ENCODE results near the gene CHRNA4.

Gene CHRNA4

GRCh38 chr20:63364801-63365585 is 3.8 kb upstream of the CHRNA4 start:
- Histone ChIP-seq H3K27ac (ENCODE audit: low read length) (no peak overlapping the region), H3K36me3 (ENCODE audit: control insufficient read depth, low read depth, low read length) (no peaks in the 10 kb centered on the region), H3K4me1 (ENCODE audit: control insufficient read depth, low read depth, low read length) (peaks cover 5% of the 10 kb centered on the region), H3K27me3 (ENCODE audit: control insufficient read depth, insufficient read depth, low read length) (peaks cover 31% of the 10 kb centered on the region), H3K4me3 (ENCODE audit: low read length) (no peak overlapping the region), H3K9me3 (ENCODE audit: control insufficient read depth, low read depth, low read length) (no peaks in the 10 kb centered on the region), H3K9ac (ENCODE audit: low read length) (no peak overlapping the region)

DNA sequence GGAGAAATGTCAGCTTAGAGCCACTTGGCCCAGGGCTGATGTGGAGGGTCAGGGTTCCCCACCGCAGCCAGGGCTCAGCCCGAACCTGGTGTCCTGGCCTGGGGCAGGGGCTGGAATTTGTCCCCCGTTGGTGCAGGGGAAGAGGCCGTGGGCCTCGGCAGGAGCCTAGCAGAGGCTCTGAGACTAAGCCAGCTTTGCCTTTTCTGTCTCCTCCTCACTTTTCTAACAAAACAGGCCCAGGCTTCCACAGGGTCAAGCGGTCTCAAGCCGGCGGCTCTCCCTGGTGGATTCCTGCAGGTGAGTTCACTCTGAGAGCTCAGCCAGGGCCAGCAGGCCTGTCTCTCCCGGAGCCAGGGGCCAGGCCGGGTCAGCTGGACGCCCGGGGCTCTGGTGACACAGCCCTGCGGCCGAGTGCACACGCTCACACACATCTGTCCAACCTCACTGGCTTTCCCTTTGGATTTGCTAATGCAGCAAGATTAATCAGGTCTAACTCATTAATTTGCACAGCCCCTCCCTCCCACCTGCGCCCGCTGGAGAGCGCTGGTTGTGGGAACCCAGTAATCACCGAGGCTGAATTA is 2.9 kb upstream of the CHRNA4 start:
- no peak overlapping the region for H3K9ac ChIP-seq (ENCODE audit: low read length)
- no peaks in the 10 kb centered on the region for H3K9me3 ChIP-seq (ENCODE audit: control insufficient read depth, low read depth, low read length)
- peaks cover 5% of the 10 kb centered on the region for H3K4me1 ChIP-seq (ENCODE audit: control insufficient read depth, low read depth, low read length)
- H3K4me3 ChIP-seq (ENCODE audit: low read length) = no peak overlapping the region
- no peak overlapping the region for H3K27ac ChIP-seq (ENCODE audit: low read length)
- H3K27me3 ChIP-seq (ENCODE audit: control insufficient read depth, insufficient read depth, low read length) = peaks cover 33% of the 10 kb centered on the region
- no peaks in the 10 kb centered on the region for H3K36me3 ChIP-seq (ENCODE audit: control insufficient read depth, low read depth, low read length)

DNA sequence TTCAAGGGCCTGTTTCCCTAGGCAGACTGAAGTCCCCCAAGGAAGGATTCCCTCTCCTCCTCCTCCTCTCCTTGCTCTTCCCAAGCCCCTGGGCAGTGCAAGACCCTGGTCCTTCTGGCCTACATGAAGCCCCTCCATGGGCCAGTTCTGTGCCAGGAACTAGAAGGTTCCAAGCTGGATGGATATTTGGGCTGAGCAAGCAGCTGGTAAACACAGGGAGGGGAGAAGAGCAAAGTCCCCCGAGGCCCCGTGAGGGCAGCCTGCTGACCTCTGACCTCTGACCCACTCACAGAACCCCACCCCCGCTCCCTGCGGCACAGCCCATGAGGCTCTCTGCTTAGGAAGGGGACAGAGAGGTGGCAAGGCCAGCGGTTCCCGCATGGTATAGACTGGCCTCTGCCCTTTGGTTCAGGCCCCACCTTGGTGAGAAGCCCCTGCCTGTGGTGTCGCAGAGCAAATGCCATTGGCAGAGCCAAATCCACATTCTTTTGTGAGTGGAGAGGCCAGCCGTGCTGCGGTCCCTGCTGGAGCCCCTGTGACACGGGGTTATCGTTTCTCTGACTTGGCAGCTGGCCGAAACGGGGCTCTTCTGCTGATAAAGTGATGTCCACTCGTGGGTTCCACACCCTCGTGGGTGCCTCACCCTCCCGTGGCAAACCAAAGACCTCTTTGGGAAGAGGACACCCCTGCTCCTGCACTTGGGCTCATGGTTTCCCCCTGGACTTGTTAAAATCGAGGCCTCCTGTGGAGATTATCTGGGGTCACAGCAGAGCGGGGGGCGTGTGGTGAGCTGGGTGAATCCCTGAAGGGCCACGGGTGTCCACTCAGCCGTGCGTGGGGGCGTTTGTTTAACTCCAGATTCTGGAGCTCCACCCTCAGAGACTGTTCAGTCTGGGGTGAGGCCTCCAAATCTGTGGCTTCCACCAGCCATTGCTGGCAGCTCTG is 2.1 kb upstream of the CHRNA4 start:
- Histone ChIP-seq H3K36me3 (ENCODE audit: control insufficient read depth, low read depth, low read length) (no peaks in the 10 kb centered on the region), H3K4me1 (ENCODE audit: control insufficient read depth, low read depth, low read length) (peaks cover 5% of the 10 kb centered on the region), H3K27ac (ENCODE audit: low read length) (no peak overlapping the region), H3K27me3 (ENCODE audit: control insufficient read depth, insufficient read depth, low read length) (peaks cover 33% of the 10 kb centered on the region), H3K9me3 (ENCODE audit: control insufficient read depth, low read depth, low read length) (no peaks in the 10 kb centered on the region), H3K4me3 (ENCODE audit: low read length) (no peak overlapping the region), H3K9ac (ENCODE audit: low read length) (no peak overlapping the region)

DNA sequence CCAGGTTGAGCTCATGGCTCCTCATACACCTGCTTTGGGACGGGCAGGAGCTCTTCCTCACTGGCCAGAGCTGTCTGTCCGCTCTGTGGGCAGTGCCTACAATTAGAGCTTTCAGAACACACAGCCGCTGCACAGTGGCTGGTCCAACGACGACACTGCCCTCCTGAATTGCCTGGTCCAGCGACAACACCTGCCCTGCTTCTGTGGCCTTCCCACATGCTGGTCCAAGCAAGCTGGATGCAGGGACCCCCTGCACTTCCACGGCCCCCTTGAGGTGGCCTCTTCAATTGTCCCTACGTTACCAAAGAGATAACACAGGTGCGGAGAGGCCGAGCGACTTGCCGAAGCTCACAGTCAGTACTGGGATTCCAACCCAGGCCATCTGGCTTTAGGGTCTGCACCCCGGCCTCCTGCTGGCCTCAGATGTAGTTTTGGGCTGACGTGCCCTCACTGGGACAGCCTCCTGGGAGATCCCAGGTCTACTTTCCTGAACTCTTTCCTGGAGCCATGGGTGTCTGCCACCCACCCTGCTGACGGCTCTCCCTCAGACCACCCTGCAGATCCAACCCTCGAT is 1.4 kb upstream of the CHRNA4 start:
- peaks cover 5% of the 10 kb centered on the region for H3K4me1 ChIP-seq (ENCODE audit: control insufficient read depth, low read depth, low read length)
- H3K4me3 ChIP-seq (ENCODE audit: low read length) = no peak overlapping the region
- H3K9ac ChIP-seq (ENCODE audit: low read length) = no peak overlapping the region
- H3K27ac ChIP-seq (ENCODE audit: low read length) = no peak overlapping the region
- no peaks in the 10 kb centered on the region for H3K9me3 ChIP-seq (ENCODE audit: control insufficient read depth, low read depth, low read length)
- peaks cover 33% of the 10 kb centered on the region for H3K27me3 ChIP-seq (ENCODE audit: control insufficient read depth, insufficient read depth, low read length)
- H3K36me3 ChIP-seq (ENCODE audit: control insufficient read depth, low read depth, low read length) = no peaks in the 10 kb centered on the region

DNA sequence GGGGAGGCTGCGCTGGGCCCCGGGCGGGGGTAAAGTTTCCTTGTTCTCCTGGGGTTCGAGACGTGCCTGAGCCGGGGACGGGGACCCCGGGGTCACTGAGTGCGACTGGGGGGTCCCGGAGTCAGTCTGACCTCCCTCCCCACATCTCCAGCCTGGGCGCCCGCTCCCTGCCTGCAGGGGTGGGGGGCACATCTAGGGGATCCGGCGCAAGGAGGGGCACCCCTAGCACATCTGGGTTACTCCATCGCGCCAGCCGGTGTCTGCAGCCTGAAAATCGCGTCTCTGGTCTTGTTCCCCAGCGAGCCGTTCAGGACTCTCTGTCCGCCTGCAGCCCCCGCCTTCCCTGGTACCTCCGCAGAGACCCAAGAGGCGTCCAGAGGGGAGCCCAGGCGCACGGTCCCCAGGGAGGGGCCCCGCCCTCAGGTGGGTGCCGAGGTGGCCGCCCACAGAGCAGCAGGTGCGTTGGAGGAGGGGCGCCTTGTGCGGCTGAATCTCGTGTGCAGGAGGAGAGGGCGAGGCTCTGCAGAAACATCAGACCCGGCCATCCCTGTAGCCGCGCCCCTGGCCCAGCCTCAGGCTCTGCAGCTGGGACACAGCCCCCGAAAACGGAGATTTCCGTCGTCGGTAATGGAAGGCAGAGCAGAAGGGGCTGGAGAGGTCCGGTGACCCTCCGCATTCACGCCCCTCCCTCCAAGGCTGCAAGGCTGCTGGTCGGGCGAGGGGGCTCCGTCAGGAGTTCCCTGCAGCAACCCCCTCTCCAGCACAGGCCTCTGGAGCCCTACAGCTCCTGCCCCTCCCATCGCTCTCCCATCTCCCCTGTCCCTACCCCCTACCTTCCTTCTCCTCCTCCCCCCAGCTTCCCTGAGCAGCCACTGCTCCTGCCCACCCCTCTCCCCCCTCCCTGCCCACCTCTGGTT is 628 bp upstream of the CHRNA4 start:
- Histone ChIP-seq H3K4me3 (ENCODE audit: low read length) (peak overlapping the region; percentile 35), H3K27me3 (ENCODE audit: control insufficient read depth, insufficient read depth, low read length) (peaks cover 33% of the 10 kb centered on the region), H3K9me3 (ENCODE audit: control insufficient read depth, low read depth, low read length) (no peaks in the 10 kb centered on the region)

DNA sequence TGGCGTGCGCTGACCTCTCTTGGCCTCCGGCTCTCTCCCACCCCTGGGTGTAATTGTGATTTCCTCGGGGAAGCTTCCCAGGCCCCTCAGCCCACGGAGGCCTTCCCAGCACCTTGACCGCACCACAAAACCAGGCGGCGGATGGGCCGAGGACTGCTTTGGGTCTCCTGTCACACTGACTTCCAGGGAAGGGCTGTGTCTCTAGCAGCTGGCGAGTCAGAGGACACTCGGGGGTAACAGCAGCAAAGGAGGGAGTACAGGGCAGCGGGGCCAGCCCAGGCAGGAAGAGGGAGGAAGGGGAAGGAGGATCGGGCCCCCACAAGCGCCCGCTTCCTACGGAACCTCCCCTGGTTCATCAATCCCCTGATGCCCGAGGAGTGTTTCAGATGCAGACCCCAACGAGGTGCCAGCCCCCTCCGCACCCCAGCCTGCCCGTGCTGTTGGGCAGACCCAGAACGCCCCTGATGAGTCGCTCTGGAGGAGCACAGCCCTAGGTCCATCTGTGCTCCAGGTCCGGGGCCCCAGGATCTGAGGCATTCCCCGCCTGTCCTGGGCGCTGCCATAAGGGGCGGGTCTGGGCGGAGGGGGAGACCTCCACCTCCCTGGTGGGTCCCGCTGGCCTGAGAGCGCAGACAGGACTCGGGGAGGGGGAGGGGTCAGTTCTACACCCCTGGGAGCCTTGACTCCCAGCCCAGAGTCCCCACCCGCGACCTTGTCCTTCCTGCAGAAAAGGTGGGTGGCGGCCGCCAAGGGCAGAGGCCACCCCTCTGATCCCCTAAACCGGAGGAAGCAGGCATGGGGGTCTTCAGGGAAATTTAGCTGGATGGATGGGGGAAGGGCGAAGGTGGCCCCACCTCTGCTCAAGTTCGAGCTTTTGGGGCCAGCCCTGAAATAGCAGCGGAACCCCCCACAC is 956 bp downstream of the CHRNA4 start:
- Histone ChIP-seq H3K27ac (ENCODE audit: low read length) (no peak overlapping the region), H3K4me3 (ENCODE audit: low read length) (peak overlapping the region; percentile 46), H3K9me3 (ENCODE audit: control insufficient read depth, low read depth, low read length) (no peaks in the 10 kb centered on the region), H3K4me1 (ENCODE audit: control insufficient read depth, low read depth, low read length) (no peaks in the 10 kb centered on the region), H3K27me3 (ENCODE audit: control insufficient read depth, insufficient read depth, low read length) (peaks cover 33% of the 10 kb centered on the region), H3K9ac (ENCODE audit: low read length) (no peak overlapping the region), H3K36me3 (ENCODE audit: control insufficient read depth, low read depth, low read length) (no peaks in the 10 kb centered on the region)

More for the DNA sequence above, 628 bp upstream of the CHRNA4 start:
- H3K27ac ChIP-seq (ENCODE audit: low read length) = no peak overlapping the region
- no peaks in the 10 kb centered on the region for H3K4me1 ChIP-seq (ENCODE audit: control insufficient read depth, low read depth, low read length)
- H3K36me3 ChIP-seq (ENCODE audit: control insufficient read depth, low read depth, low read length) = no peaks in the 10 kb centered on the region
- H3K9ac ChIP-seq (ENCODE audit: low read length) = no peak overlapping the region

GRCh38 chr20:63359164-63359934 is 1.8 kb downstream of the CHRNA4 start:
- Histone ChIP-seq H3K27me3 (ENCODE audit: control insufficient read depth, insufficient read depth, low read length) (peaks cover 33% of the 10 kb centered on the region), H3K36me3 (ENCODE audit: control insufficient read depth, low read depth, low read length) (no peaks in the 10 kb centered on the region), H3K27ac (ENCODE audit: low read length) (no peak overlapping the region), H3K4me3 (ENCODE audit: low read length) (no peak overlapping the region), H3K4me1 (ENCODE audit: control insufficient read depth, low read depth, low read length) (no peaks in the 10 kb centered on the region), H3K9ac (ENCODE audit: low read length) (no peak overlapping the region), H3K9me3 (ENCODE audit: control insufficient read depth, low read depth, low read length) (no peaks in the 10 kb centered on the region)

GRCh38 chr20:63357921-63358905 is 2.9 kb downstream of the CHRNA4 start:
- Histone ChIP-seq H3K27me3 (ENCODE audit: control insufficient read depth, insufficient read depth, low read length) (peaks cover 31% of the 10 kb centered on the region), H3K36me3 (ENCODE audit: control insufficient read depth, low read depth, low read length) (no peaks in the 10 kb centered on the region), H3K9me3 (ENCODE audit: control insufficient read depth, low read depth, low read length) (no peaks in the 10 kb centered on the region), H3K4me3 (ENCODE audit: low read length) (no peak overlapping the region), H3K27ac (ENCODE audit: low read length) (no peak overlapping the region), H3K9ac (ENCODE audit: low read length) (no peak overlapping the region), H3K4me1 (ENCODE audit: control insufficient read depth, low read depth, low read length) (no peaks in the 10 kb centered on the region)
